SK-N-SH treated with all-trans-retinoic acid at 6 μM for 48 hours (cell line): ENCODE data around the gene CCL25.

Experiments used
- ATAC-seq: fragments of 200-7000 bp; cut with Tn5 transposase; 3 replicates; pipeline ENCODE4 v1.9.1; 2020; ENCODE audit warnings: mild to moderate bottlenecking, moderate library complexity
- ARNTL ChIP-seq: fragments of 450-650 bp; formaldehyde crosslinking; IDR thresholded peaks from 2 replicates; pipeline ENCODE4 v1.5.0; 2020; ENCODE audit warnings: low read depth, mild to moderate bottlenecking, moderate library complexity, borderline replicate concordance
- BACH2 ChIP-seq: fragments of 250-450 bp; sonication (Bioruptor Pico); IDR thresholded peaks from 2 replicates; pipeline ENCODE4 v1.9.0; 2021; ENCODE audit warnings: mild to moderate bottlenecking, borderline replicate concordance
- CSDC2 ChIP-seq: fragments of 250-450 bp; sonication (Bioruptor Pico); IDR thresholded peaks from 2 replicates; pipeline ENCODE4 v1.5.0; 2020; ENCODE audit warnings: mild to moderate bottlenecking, moderate library complexity
- GLIS3 ChIP-seq: fragments of 250-450 bp; sonication (Bioruptor Pico); IDR thresholded peaks from 2 replicates; pipeline ENCODE4 v1.5.0; 2020; ENCODE audit warnings: mild to moderate bottlenecking, moderate library complexity
- ISL1 ChIP-seq: fragments of 250-450 bp; sonication (Bioruptor Pico); IDR thresholded peaks from 2 replicates; pipeline ENCODE4 v2.1.2; 2022; ENCODE audit warnings: mild to moderate bottlenecking, moderate library complexity
- OSR1 ChIP-seq: fragments of 250-450 bp; sonication (Bioruptor Pico); IDR thresholded peaks from 2 replicates; pipeline ENCODE4 v1.8.0; 2022; ENCODE audit warnings: moderate library complexity, mild to moderate bottlenecking, inconsistent platforms
- PPARA ChIP-seq: fragments of 250-450 bp; sonication (Bioruptor Pico); IDR thresholded peaks from 2 replicates; pipeline ENCODE4 v1.5.0; 2020; ENCODE audit warnings: mild to moderate bottlenecking, borderline replicate concordance
- RARB ChIP-seq: fragments of 250-450 bp; sonication (Bioruptor Pico); IDR thresholded peaks from 2 replicates; pipeline ENCODE4 v1.8.0; 2021; ENCODE audit warnings: mild to moderate bottlenecking, moderate library complexity
- SNAI2 ChIP-seq: fragments of 250-450 bp; sonication (Bioruptor Pico); IDR thresholded peaks from 2 replicates; pipeline ENCODE4 v1.5.0; 2020; ENCODE audit warnings: mild to moderate bottlenecking, moderate library complexity
- TCF4 ChIP-seq: fragments of 250-450 bp; sonication (Bioruptor Pico); IDR thresholded peaks from 2 replicates; pipeline ENCODE4 v1.8.0; 2021; ENCODE audit warnings: mild to moderate bottlenecking, moderate library complexity, borderline replicate concordance
- TOX ChIP-seq: fragments of 250-450 bp; sonication (Bioruptor Pico); IDR thresholded peaks from 2 replicates; pipeline ENCODE4 v1.8.0; 2021; ENCODE audit warnings: mild to moderate bottlenecking, moderate library complexity, borderline replicate concordance
- ZC3H10 ChIP-seq: fragments of 250-450 bp; sonication (Bioruptor Pico); IDR thresholded peaks from 2 replicates; pipeline ENCODE4 v1.5.1; 2021; ENCODE audit warnings: mild to moderate bottlenecking, moderate library complexity
- ZFP3 ChIP-seq: fragments of 250-450 bp; sonication (Bioruptor Pico); IDR thresholded peaks from 2 replicates; pipeline ENCODE4 v1.5.0; 2020; ENCODE audit warnings: mild to moderate bottlenecking, moderate library complexity
- ZFP30 ChIP-seq: fragments of 450-650 bp; formaldehyde crosslinking; IDR thresholded peaks from 2 replicates; pipeline ENCODE4 v1.5.0; 2022; ENCODE audit warnings: mild to moderate bottlenecking, moderate library complexity
- ZNF565 ChIP-seq: fragments of 450-650 bp; formaldehyde crosslinking; conservative IDR thresholded peaks from 2 replicates; pipeline ENCODE4 v1.5.0; 2020; ENCODE audit warnings: low read depth, mild to moderate bottlenecking, moderate library complexity
- ZNF70 ChIP-seq: fragments of 450-650 bp; formaldehyde crosslinking; IDR thresholded peaks from 2 replicates; pipeline ENCODE4 v1.5.0; 2020; ENCODE audit warnings: mild to moderate bottlenecking, moderate library complexity
- ZNF8 ChIP-seq: fragments of 450-650 bp; formaldehyde crosslinking; IDR thresholded peaks from 2 replicates; pipeline ENCODE4 v1.5.0; 2020; ENCODE audit warnings: mild to moderate bottlenecking, moderate library complexity
- TF ChIP-seq, protein P1 (sequence below): fragments of 250-450 bp; sonication (Bioruptor Pico); IDR thresholded peaks from 2 replicates; pipeline ENCODE4 v1.5.1; 2020; ENCODE audit warnings: low read depth, mild to moderate bottlenecking, moderate library complexity
- TF ChIP-seq, protein P2 (sequence below): fragments of 250-450 bp; sonication (Bioruptor Pico); IDR thresholded peaks from 2 replicates; pipeline ENCODE4 v1.8.0; 2020; ENCODE audit warnings: mild to moderate bottlenecking, moderate library complexity, borderline replicate concordance
- TF ChIP-seq, protein P3 (sequence below): fragments of 250-450 bp; sonication (Bioruptor Pico); IDR thresholded peaks from 2 replicates; pipeline ENCODE4 v1.8.0; 2021; ENCODE audit warnings: low read depth, mild to moderate bottlenecking, moderate library complexity, borderline replicate concordance
- TF ChIP-seq, protein P4 (sequence below): fragments of 250-450 bp; sonication (Bioruptor Pico); IDR thresholded peaks from 2 replicates; pipeline ENCODE4 v1.5.1; 2021; ENCODE audit warnings: mild to moderate bottlenecking, moderate library complexity
- TF ChIP-seq, protein P5 (sequence below): fragments of 250-450 bp; sonication (Bioruptor Pico); IDR thresholded peaks from 2 replicates; pipeline ENCODE4 v1.5.0; 2020; ENCODE audit warnings: mild to moderate bottlenecking, moderate library complexity

Gene CCL25, protein sequence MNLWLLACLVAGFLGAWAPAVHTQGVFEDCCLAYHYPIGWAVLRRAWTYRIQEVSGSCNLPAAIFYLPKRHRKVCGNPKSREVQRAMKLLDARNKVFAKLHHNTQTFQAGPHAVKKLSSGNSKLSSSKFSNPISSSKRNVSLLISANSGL

DNA sequence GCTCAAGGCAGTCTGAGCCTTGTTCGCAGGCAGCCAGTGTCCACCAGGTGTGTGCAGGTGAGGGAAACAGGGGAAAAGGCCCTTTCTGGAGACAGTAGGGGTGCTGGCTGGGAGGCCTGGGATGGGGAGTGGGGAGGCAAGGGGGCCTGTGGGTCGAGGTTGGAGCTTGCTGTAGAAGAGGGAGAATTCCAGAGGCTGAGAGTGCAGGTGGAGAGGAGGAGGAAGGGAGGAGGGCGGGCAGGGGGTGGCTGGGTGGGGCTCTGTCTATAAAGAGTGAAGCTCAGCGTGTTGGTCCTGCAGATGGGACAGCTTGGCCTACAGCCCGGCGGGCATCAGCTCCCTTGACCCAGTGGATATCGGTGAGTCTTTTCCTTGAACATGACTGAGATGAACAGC is at the start of gene CCL25:
TSS of gene CCL25 (plus strand) at position 297 of the 396 bp plus-strand sequence. CDS start 290 bp downstream, outside the sequence.
- TF ChIP-seq, protein P1, sequence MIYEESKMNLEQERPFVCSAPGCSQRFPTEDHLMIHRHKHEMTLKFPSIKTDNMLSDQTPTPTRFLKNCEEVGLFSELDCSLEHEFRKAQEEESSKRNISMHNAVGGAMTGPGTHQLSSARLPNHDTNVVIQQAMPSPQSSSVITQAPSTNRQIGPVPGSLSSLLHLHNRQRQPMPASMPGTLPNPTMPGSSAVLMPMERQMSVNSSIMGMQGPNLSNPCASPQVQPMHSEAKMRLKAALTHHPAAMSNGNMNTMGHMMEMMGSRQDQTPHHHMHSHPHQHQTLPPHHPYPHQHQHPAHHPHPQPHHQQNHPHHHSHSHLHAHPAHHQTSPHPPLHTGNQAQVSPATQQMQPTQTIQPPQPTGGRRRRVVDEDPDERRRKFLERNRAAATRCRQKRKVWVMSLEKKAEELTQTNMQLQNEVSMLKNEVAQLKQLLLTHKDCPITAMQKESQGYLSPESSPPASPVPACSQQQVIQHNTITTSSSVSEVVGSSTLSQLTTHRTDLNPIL (CRISPR knock-in tag) = no peak
- TF ChIP-seq RARB (CRISPR knock-in tag) (no peak), ZFP3 (no peak), CSDC2 (CRISPR knock-in tag) (no peak), BACH2 (CRISPR knock-in tag) (no peak), ZNF70 (CRISPR knock-in tag) (no peak)
- TF ChIP-seq, protein P2, sequence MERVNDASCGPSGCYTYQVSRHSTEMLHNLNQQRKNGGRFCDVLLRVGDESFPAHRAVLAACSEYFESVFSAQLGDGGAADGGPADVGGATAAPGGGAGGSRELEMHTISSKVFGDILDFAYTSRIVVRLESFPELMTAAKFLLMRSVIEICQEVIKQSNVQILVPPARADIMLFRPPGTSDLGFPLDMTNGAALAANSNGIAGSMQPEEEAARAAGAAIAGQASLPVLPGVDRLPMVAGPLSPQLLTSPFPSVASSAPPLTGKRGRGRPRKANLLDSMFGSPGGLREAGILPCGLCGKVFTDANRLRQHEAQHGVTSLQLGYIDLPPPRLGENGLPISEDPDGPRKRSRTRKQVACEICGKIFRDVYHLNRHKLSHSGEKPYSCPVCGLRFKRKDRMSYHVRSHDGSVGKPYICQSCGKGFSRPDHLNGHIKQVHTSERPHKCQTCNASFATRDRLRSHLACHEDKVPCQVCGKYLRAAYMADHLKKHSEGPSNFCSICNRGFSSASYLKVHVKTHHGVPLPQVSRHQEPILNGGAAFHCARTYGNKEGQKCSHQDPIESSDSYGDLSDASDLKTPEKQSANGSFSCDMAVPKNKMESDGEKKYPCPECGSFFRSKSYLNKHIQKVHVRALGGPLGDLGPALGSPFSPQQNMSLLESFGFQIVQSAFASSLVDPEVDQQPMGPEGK = no peak
- TF ChIP-seq, protein P3, sequence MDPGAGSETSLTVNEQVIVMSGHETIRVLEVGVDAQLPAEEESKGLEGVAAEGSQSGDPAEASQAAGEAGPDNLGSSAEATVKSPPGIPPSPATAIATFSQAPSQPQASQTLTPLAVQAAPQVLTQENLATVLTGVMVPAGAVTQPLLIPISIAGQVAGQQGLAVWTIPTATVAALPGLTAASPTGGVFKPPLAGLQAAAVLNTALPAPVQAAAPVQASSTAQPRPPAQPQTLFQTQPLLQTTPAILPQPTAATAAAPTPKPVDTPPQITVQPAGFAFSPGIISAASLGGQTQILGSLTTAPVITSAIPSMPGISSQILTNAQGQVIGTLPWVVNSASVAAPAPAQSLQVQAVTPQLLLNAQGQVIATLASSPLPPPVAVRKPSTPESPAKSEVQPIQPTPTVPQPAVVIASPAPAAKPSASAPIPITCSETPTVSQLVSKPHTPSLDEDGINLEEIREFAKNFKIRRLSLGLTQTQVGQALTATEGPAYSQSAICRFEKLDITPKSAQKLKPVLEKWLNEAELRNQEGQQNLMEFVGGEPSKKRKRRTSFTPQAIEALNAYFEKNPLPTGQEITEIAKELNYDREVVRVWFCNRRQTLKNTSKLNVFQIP = no peak
- TF ChIP-seq, all 23 proteins: peak for 0
- ATAC-seq = no peak

DNA sequence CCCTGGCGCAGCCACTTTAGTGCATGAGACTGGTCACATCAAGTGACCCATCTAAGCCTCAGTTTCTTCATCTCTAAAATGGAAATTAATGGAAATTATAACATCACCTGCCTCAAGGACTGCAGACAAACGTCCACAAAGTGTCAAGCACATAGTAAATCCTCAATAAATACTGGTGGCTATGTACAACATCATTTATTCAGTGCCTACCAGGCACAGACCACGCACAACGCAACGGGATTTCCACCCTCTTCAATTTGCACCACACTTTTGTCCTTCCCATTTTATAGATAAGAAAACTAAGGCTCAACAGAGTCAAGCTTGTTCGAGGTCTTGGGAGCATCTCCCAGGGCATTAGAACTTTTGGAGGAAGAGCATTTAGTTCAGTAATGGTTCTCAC is 48.6 kb upstream of the CCL25 start:
- no peak for ATAC-seq
- TF ChIP-seq TOX = no peak
- TF ChIP-seq ZFP3 = no peak
- TF ChIP-seq ZNF8 (CRISPR knock-in tag) = no peak
- TF ChIP-seq GLIS3 (CRISPR knock-in tag) = no peak
- TF ChIP-seq, protein P2 = no peak
- TF ChIP-seq PPARA (CRISPR knock-in tag) = no peak
- TF ChIP-seq ARNTL (CRISPR knock-in tag) = no peak
- TF ChIP-seq ZFP30 (CRISPR knock-in tag) = no peak
- TF ChIP-seq BACH2 (CRISPR knock-in tag) = no peak
- no peak for TF ChIP-seq CSDC2 (CRISPR knock-in tag)
- TF ChIP-seq, protein P4, sequence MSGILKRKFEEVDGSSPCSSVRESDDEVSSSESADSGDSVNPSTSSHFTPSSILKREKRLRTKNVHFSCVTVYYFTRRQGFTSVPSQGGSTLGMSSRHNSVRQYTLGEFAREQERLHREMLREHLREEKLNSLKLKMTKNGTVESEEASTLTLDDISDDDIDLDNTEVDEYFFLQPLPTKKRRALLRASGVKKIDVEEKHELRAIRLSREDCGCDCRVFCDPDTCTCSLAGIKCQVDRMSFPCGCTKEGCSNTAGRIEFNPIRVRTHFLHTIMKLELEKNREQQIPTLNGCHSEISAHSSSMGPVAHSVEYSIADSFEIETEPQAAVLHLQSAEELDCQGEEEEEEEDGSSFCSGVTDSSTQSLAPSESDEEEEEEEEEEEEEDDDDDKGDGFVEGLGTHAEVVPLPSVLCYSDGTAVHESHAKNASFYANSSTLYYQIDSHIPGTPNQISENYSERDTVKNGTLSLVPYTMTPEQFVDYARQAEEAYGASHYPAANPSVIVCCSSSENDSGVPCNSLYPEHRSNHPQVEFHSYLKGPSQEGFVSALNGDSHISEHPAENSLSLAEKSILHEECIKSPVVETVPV (CRISPR knock-in tag) = no peak
- no peak for TF ChIP-seq ISL1 (CRISPR knock-in tag)
- TF ChIP-seq TCF4 = no peak
- no peak for TF ChIP-seq SNAI2 (CRISPR knock-in tag)
- TF ChIP-seq ZNF565 (CRISPR knock-in tag) = no peak
- TF ChIP-seq, protein P5, sequence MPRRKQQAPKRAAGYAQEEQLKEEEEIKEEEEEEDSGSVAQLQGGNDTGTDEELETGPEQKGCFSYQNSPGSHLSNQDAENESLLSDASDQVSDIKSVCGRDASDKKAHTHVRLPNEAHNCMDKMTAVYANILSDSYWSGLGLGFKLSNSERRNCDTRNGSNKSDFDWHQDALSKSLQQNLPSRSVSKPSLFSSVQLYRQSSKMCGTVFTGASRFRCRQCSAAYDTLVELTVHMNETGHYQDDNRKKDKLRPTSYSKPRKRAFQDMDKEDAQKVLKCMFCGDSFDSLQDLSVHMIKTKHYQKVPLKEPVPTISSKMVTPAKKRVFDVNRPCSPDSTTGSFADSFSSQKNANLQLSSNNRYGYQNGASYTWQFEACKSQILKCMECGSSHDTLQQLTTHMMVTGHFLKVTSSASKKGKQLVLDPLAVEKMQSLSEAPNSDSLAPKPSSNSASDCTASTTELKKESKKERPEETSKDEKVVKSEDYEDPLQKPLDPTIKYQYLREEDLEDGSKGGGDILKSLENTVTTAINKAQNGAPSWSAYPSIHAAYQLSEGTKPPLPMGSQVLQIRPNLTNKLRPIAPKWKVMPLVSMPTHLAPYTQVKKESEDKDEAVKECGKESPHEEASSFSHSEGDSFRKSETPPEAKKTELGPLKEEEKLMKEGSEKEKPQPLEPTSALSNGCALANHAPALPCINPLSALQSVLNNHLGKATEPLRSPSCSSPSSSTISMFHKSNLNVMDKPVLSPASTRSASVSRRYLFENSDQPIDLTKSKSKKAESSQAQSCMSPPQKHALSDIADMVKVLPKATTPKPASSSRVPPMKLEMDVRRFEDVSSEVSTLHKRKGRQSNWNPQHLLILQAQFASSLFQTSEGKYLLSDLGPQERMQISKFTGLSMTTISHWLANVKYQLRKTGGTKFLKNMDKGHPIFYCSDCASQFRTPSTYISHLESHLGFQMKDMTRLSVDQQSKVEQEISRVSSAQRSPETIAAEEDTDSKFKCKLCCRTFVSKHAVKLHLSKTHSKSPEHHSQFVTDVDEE = no peak
- TF ChIP-seq, protein P1 (CRISPR knock-in tag) = no peak
- TF ChIP-seq OSR1 = no peak
- no peak for TF ChIP-seq ZC3H10 (CRISPR knock-in tag)
